B cell (primary cell): ENCODE measurements around the gene PLEKHN1. TPM values are rescaled to one million over a fixed set of nuclear protein-coding genes. Genes with fewer than 3 reads are reported as not detected.

Source experiments
- ATAC-seq: fragments of 200-7000 bp; cut with Tn5 transposase; one replicate; pipeline ENCODE4 v1.10.0; 2021; ENCODE audit warnings: low read depth, mild to moderate bottlenecking, moderate number of reproducible peaks, moderate library complexity
- CTCF ChIA-PET: fragments of 350-600 bp; sonication (Branson Sonifier 250); formaldehyde crosslinking; loops from one replicate; lab custom pipeline; 2021; ENCODE audit warnings: antibody characterized with exemption, inconsistent platforms; lab: Charles Lee
- POLR2A ChIA-PET: fragments of 350-600 bp; sonication (Branson Sonifier 250); formaldehyde crosslinking; loops from one replicate; lab custom pipeline; 2021; ENCODE audit warnings: antibody characterized with exemption; lab: Charles Lee
- DNase-seq: peaks from one replicate; pipeline ENCODE4 v3.0.0; 2013
- H2AFZ ChIP-seq: 2 replicates; pipeline ENCODE4 v1.6.1; 2012; ENCODE audit warnings: mild to moderate bottlenecking, low read depth, low read length; ENCODE audit not compliant: insufficient read depth, poor library complexity, severe bottlenecking
- H3K27ac ChIP-seq, 2 donors: 1 replicate in 1 of 2; 2 replicates in 1 of 2; pipeline ENCODE4 v1.5.1; 2012 to 2013; ENCODE audit warnings: low read length in 2 of 2, mild to moderate bottlenecking in 2 of 2, moderate library complexity in 1 of 2
- H3K27me3 ChIP-seq, 4 experiments: fragments of 200-600 bp in 1 of 4; sonication (generic) in 1 of 4; replicated peaks in 1 of 4; 1 replicate in 2 of 4; 2 replicates in 2 of 4; pipeline versions ENCODE4 v1.6.1 to v1.7.0; 2013 to 2016; ENCODE audit warnings: low read length in 3 of 4, mild to moderate bottlenecking in 2 of 4, mixed read lengths in 1 of 4, moderate library complexity in 1 of 4; ENCODE audit not compliant: insufficient read depth in 4 of 4, control insufficient read depth in 3 of 4; ENCODE audit errors: control extremely low read depth in 1 of 4
- H3K36me3 ChIP-seq, 2 experiments: replicated peaks in 1 of 2; 1 replicate in 1 of 2; 2 replicates in 1 of 2; pipeline versions ENCODE4 v1.6.1 to v1.7.1; 2013; ENCODE audit warnings: low read length in 1 of 2; ENCODE audit not compliant: insufficient read depth in 2 of 2, control insufficient read depth in 1 of 2; ENCODE audit errors: control extremely low read depth in 1 of 2, extremely low read depth in 1 of 2
- H3K4me1 ChIP-seq, 2 donors: fragments of 200-600 bp in 1 of 2; sonication (generic) in 1 of 2; 1 replicate in 1 of 2; 2 replicates in 1 of 2; pipeline versions ENCODE4 v1.5.1 to v1.6.1; 2013 to 2017; ENCODE audit warnings: low read length in 2 of 2; ENCODE audit not compliant: control insufficient read depth in 2 of 2, insufficient read depth in 2 of 2
- H3K4me2 ChIP-seq: replicated peaks from 2 replicates; pipeline ENCODE3; 2012; ENCODE audit warnings: mild to moderate bottlenecking, low read depth, low read length; ENCODE audit not compliant: poor library complexity, severe bottlenecking
- H3K4me3 ChIP-seq, 5 experiments: fragments of 200-600 bp in 1 of 5; sonication (generic) in 1 of 5; 1 replicate in 3 of 5; 2 replicates in 2 of 5; pipeline versions ENCODE4 v1.5.1 to v1.7.0; 2011 to 2016; ENCODE audit warnings: low read length in 4 of 5, mild to moderate bottlenecking in 4 of 5, low read depth in 2 of 5, control low read depth in 1 of 5, moderate library complexity in 1 of 5; ENCODE audit not compliant: insufficient read depth in 1 of 5; ENCODE audit errors: control extremely low read depth in 1 of 5, extremely low read depth in 1 of 5
- H3K79me2 ChIP-seq: fragments of 200-600 bp; sonication (generic); one replicate; pipeline ENCODE4 v1.6.0; 2016; ENCODE audit warnings: low read length; ENCODE audit not compliant: control insufficient read depth, insufficient read depth
- H3K9ac ChIP-seq: fragments of 200-600 bp; sonication (generic); 2 replicates; pipeline ENCODE4 v1.6.1; 2017; ENCODE audit warnings: mild to moderate bottlenecking, low read length, moderate library complexity
- H3K9me3 ChIP-seq, 3 donors: one replicate each; pipeline versions ENCODE4 v1.6.1 to v1.7.1; 2013; ENCODE audit warnings: low read length in 2 of 3; ENCODE audit not compliant: control insufficient read depth in 2 of 3, insufficient read depth in 1 of 3; ENCODE audit errors: control extremely low read depth in 1 of 3
- H4K20me1 ChIP-seq: 2 replicates; pipeline ENCODE4 v1.6.0; 2012; ENCODE audit warnings: mild to moderate bottlenecking, low read length; ENCODE audit not compliant: insufficient read depth, control insufficient read depth, poor library complexity, severe bottlenecking
- H3K27ac Mint-ChIP-seq: one replicate; pipeline ENCODE4 v1.8.0; 2021; ENCODE audit warnings: mixed read lengths
- H3K27me3 Mint-ChIP-seq: one replicate; pipeline ENCODE4 v1.8.0; 2021; ENCODE audit warnings: mixed read lengths
- H3K4me1 Mint-ChIP-seq: one replicate; pipeline ENCODE4 v1.8.0; 2021; ENCODE audit warnings: mixed read lengths
- H3K4me3 Mint-ChIP-seq: one replicate; pipeline ENCODE4 v1.8.0; 2021; ENCODE audit warnings: mixed read lengths
- H3K9me3 Mint-ChIP-seq: one replicate; pipeline ENCODE4 v1.8.0; 2022; ENCODE audit warnings: mixed read lengths; ENCODE audit not compliant: insufficient read depth
- CTCF ChIP-seq: fragments of 200-600 bp; IDR thresholded peaks from one replicate; pipeline ENCODE4 v1.8.0; 2022; ENCODE audit warnings: antibody characterized with exemption, mild to moderate bottlenecking
- EZH2 ChIP-seq: IDR thresholded peaks from 2 replicates; pipeline ENCODE4 v1.6.1; 2012; ENCODE audit warnings: borderline replicate concordance, low read depth, mild to moderate bottlenecking, moderate library complexity, low read length; ENCODE audit not compliant: insufficient read depth, poor library complexity, severe bottlenecking
- WGBS: methylation state at CpG from one replicate; pipeline ENCODE4 v1.1.5; 2013; ENCODE audit warnings: missing lambda C conversion rate; ENCODE audit not compliant: insufficient coverage; 5-methylcytosine and 5-hydroxymethylcytosine counted together
- intact Hi-C: fragments of 100-400 bp; cut with micrococcal nuclease; formaldehyde crosslinking; loops from one replicate; pipeline ENCODE4 v1.10.0; 2022
- polyA plus RNA-seq: library from polyadenylated mRNA; depleted of rRNA; stranded (reverse); fragments of >200 nt; gene quantifications from 2 replicates; pipeline ENCODE4 v1.2.3, GENCODE V29; 2012
- total RNA-seq, 2 donors: library from RNA; stranded (reverse); fragments of 120-200 nt in 1 of 2; gene quantifications; 1 replicate in 1 of 2; 2 replicates in 1 of 2; pipeline versions ENCODE4 v1.2.3 to v1.2.4, GENCODE V29; 2013 to 2022

Gene PLEKHN1
- total and polyA plus RNA-seq, 2 donors (not counting 1 experiment from before 2014, with no cell fraction given), result 0.36 to 1.1 TPM

- Histone ChIP-seq H3K4me3 (peak overlapping the region in 1 of 5 experiments; percentile 56), H3K36me3 (peaks cover 0 to 3% of the 10 kb centered on the region in 2 experiments), H3K27ac (no peak overlapping the region), H2AFZ (no peak overlapping the region), H3K79me2 (no peaks in the 10 kb centered on the region), H3K9me3 (peaks cover 0 to 9% (median 0%) of the 10 kb centered on the region in 3 donors), H3K9ac (no peak overlapping the region), H4K20me1 (peaks cover 7% of the 10 kb centered on the region), H3K27me3 (peaks cover 0 to 70% (median 25%) of the 10 kb centered on the region in 4 experiments), H3K4me1 (peaks cover 32 to 39% of the 10 kb centered on the region in 2 donors), H3K4me2 (peak overlapping the region; percentile 90)
- DNase-seq, result peak; percentile 32
- peaks cover 14% of the 10 kb centered on the region for H3K4me1 Mint-ChIP-seq
- ChIA-PET CTCF (no interaction called here), POLR2A (no interaction called here)
- 34% methylated on average over 15 of the region's 21 CpGs for WGBS
- H3K27ac Mint-ChIP-seq, result no peak overlapping the region
- TF ChIP-seq EZH2, result no peak
- no peak for TF ChIP-seq CTCF
- ATAC-seq, result no peak
- peak overlapping the region; percentile 39 for H3K4me3 Mint-ChIP-seq
- no peaks in the 10 kb centered on the region for H3K9me3 Mint-ChIP-seq
- H3K27me3 Mint-ChIP-seq, result peaks cover 26% of the 10 kb centered on the region
- intact Hi-C loops, result no loop called here
Observed at GRCh38 chr1:939511-940106, 26.7 kb upstream of the PLEKHN1 start.
